ENCODE results near the gene APOBEC3F.
"Not testable (repeated sequence)": the region's sequence is repeated elsewhere in the genome, so short reads cannot be mapped to it uniquely, and the experiment has no call there.

Gene APOBEC3F

GRCh38 chr22:39055658-39056057 lies 15.0 kb downstream of the APOBEC3F start:
- Histone ChIP-seq H3K4ac (ENCODE audit: low read depth, low read length) (no peak overlapping the region), H3K79me2 (ENCODE audit: control insufficient read depth, insufficient read depth, low read length) (no peaks in the 10 kb centered on the region), H3K56ac (ENCODE audit: low read length) (no peak overlapping the region), H3K79me1 (ENCODE audit: low read length) (no peaks in the 10 kb centered on the region), H4K5ac (ENCODE audit: low read length) (no peak overlapping the region), H3K18ac (ENCODE audit: low read length) (no peak overlapping the region), H3K4me3 (ENCODE audit: low read length) (no peak overlapping the region), H2BK15ac (replicated peaks; ENCODE audit: low read depth) (no peak overlapping the region), H3K27me3 (ENCODE audit: insufficient read depth, low read length, poor library complexity) (no peaks in the 10 kb centered on the region), H2BK120ac (ENCODE audit: low read depth, low read length) (no peak overlapping the region), H3K4me1 (ENCODE audit: control insufficient read depth, low read depth, low read length) (no peaks in the 10 kb centered on the region), H3K27ac (ENCODE audit: low read depth, low read length) (no peak overlapping the region), H4K8ac (ENCODE audit: low read depth, low read length) (no peak overlapping the region), H2AK5ac (ENCODE audit: low read length) (no peak overlapping the region), H3K9ac (ENCODE audit: low read length) (no peak overlapping the region), H2BK5ac (ENCODE audit: low read length) (no peak overlapping the region), H3K4me2 (ENCODE audit: low read length) (no peak overlapping the region), H3K36me3 (ENCODE audit: control insufficient read depth, insufficient read depth, low read length) (no peaks in the 10 kb centered on the region), H3K23ac (ENCODE audit: low read length) (no peak overlapping the region)
- WGBS (ENCODE audit: extremely low coverage, insufficient coverage, low lambda C conversion rate) = no CpG with 5 or more reads among the region's 11 CpGs
- DNase-seq = no peak

- not testable (repeated sequence) for H3K4me1 ChIP-seq (ENCODE audit: control insufficient read depth, low read depth, low read length); H3K18ac ChIP-seq (ENCODE audit: low read length); DNase-seq; H4K5ac ChIP-seq (ENCODE audit: low read length); H2BK15ac ChIP-seq (replicated peaks; ENCODE audit: low read depth); H3K4me2 ChIP-seq (ENCODE audit: low read length); H3K4me3 ChIP-seq (ENCODE audit: low read length); H2BK5ac ChIP-seq (ENCODE audit: low read length); H3K27ac ChIP-seq (ENCODE audit: low read depth, low read length); H3K79me1 ChIP-seq (ENCODE audit: low read length); H3K79me2 ChIP-seq (ENCODE audit: control insufficient read depth, insufficient read depth, low read length); H4K8ac ChIP-seq (ENCODE audit: low read depth, low read length); H3K4ac ChIP-seq (ENCODE audit: low read depth, low read length); H2BK120ac ChIP-seq (ENCODE audit: low read depth, low read length); H3K9ac ChIP-seq (ENCODE audit: low read length); H3K36me3 ChIP-seq (ENCODE audit: control insufficient read depth, insufficient read depth, low read length); H3K56ac ChIP-seq (ENCODE audit: low read length); H3K23ac ChIP-seq (ENCODE audit: low read length); H2AK5ac ChIP-seq (ENCODE audit: low read length); H3K27me3 ChIP-seq (ENCODE audit: insufficient read depth, low read length, poor library complexity)
- no CpG with 5 or more reads among the region's 6 CpGs for WGBS (ENCODE audit: extremely low coverage, insufficient coverage, low lambda C conversion rate)
Measured at GRCh38 chr22:39061290-39061689, 20.6 kb downstream of the APOBEC3F start.

DNA sequence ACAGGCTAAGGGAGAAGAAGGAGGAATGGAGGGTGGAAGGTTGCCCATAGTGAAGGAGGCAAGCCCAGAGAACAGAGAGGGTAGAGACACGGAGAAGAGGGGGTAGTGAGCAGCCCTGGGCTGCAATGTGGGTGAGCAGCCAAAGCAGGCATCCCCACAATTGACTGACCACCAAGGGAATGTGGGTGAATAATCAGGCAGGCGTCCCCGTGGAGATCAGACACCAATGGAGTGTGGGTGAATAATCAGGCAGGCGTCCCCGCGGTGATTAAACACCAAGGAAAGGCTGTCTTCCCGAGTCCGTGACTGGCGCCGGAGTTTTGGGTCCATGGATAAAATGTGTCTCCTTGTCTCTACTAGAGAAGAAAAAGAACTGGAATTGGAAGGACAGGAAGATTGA lies 21.3 kb downstream of the APOBEC3F start:
- H3K4ac ChIP-seq (ENCODE audit: low read depth, low read length); H4K8ac ChIP-seq (ENCODE audit: low read depth, low read length); H3K4me1 ChIP-seq (ENCODE audit: control insufficient read depth, low read depth, low read length); H3K27ac ChIP-seq (ENCODE audit: low read depth, low read length); H3K23ac ChIP-seq (ENCODE audit: low read length); H3K27me3 ChIP-seq (ENCODE audit: insufficient read depth, low read length, poor library complexity); H3K36me3 ChIP-seq (ENCODE audit: control insufficient read depth, insufficient read depth, low read length); H3K18ac ChIP-seq (ENCODE audit: low read length); H2AK5ac ChIP-seq (ENCODE audit: low read length); H2BK5ac ChIP-seq (ENCODE audit: low read length); H3K79me2 ChIP-seq (ENCODE audit: control insufficient read depth, insufficient read depth, low read length); H3K9ac ChIP-seq (ENCODE audit: low read length); H3K4me3 ChIP-seq (ENCODE audit: low read length); H2BK15ac ChIP-seq (replicated peaks; ENCODE audit: low read depth); H3K56ac ChIP-seq (ENCODE audit: low read length); H3K4me2 ChIP-seq (ENCODE audit: low read length); H3K79me1 ChIP-seq (ENCODE audit: low read length); DNase-seq; H2BK120ac ChIP-seq (ENCODE audit: low read depth, low read length); H4K5ac ChIP-seq (ENCODE audit: low read length): not testable (repeated sequence)
- no CpG with 5 or more reads among the region's 10 CpGs for WGBS (ENCODE audit: extremely low coverage, insufficient coverage, low lambda C conversion rate)

GRCh38 chr22:39063904-39064303 lies 23.2 kb downstream of the APOBEC3F start:
- H3K79me1 ChIP-seq (ENCODE audit: low read length); H3K4me1 ChIP-seq (ENCODE audit: control insufficient read depth, low read depth, low read length); H2AK5ac ChIP-seq (ENCODE audit: low read length); H3K36me3 ChIP-seq (ENCODE audit: control insufficient read depth, insufficient read depth, low read length); H4K8ac ChIP-seq (ENCODE audit: low read depth, low read length); H2BK120ac ChIP-seq (ENCODE audit: low read depth, low read length); H3K9ac ChIP-seq (ENCODE audit: low read length); H3K27ac ChIP-seq (ENCODE audit: low read depth, low read length); H3K27me3 ChIP-seq (ENCODE audit: insufficient read depth, low read length, poor library complexity); H3K56ac ChIP-seq (ENCODE audit: low read length); H3K4ac ChIP-seq (ENCODE audit: low read depth, low read length); H2BK5ac ChIP-seq (ENCODE audit: low read length); H3K4me2 ChIP-seq (ENCODE audit: low read length); H4K5ac ChIP-seq (ENCODE audit: low read length); DNase-seq; H2BK15ac ChIP-seq (replicated peaks; ENCODE audit: low read depth); H3K79me2 ChIP-seq (ENCODE audit: control insufficient read depth, insufficient read depth, low read length); H3K4me3 ChIP-seq (ENCODE audit: low read length); H3K23ac ChIP-seq (ENCODE audit: low read length); H3K18ac ChIP-seq (ENCODE audit: low read length): not testable (repeated sequence)
- WGBS (ENCODE audit: extremely low coverage, insufficient coverage, low lambda C conversion rate) = no CpG with 5 or more reads among the region's 8 CpGs

DNA sequence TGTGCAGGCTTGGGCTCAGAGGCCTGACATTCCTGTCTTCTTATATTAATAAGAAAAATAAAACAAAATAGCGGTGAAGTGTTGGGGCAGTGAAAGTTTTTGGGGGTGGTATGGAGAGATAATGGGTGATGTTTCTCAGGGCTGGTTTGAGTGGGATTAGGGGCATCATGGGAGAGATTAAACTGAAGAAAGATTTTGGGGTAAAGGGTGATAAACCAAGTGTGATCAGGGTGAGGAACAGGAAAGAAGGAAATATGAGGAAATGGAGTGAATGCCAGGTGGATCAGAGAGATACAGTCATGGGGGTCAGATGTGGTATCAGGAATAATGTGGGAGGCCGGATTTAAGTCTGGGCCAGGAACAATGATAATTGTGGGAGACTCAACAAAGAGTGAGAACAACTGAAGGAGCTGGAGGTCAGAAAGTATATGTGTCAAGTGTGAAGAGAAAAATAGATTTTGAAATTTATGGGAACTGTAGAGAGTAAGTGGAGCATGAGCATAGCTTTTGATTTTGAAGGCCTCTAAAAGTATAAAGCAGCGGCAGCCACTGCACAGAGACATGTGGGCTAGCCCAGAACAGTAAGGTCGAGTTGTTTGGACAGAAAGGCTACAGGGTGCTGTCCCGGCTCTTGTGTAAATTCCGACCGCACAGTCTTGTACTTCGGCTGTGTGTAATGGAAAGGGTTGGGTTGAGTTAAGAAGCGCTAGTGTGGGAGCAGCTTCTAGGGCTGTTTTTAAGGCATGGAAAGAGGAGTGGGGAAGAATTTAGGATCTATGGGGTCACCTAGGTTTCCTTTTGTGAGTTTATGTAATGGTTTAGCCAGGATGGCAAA lies 26.0 kb downstream of the APOBEC3F start:
- H3K79me1 ChIP-seq (ENCODE audit: low read length); H4K8ac ChIP-seq (ENCODE audit: low read depth, low read length); H3K4me1 ChIP-seq (ENCODE audit: control insufficient read depth, low read depth, low read length); H2BK5ac ChIP-seq (ENCODE audit: low read length); H3K56ac ChIP-seq (ENCODE audit: low read length); H3K9ac ChIP-seq (ENCODE audit: low read length); DNase-seq; H3K4me3 ChIP-seq (ENCODE audit: low read length); H3K27ac ChIP-seq (ENCODE audit: low read depth, low read length); H3K79me2 ChIP-seq (ENCODE audit: control insufficient read depth, insufficient read depth, low read length); H3K4me2 ChIP-seq (ENCODE audit: low read length); H2BK15ac ChIP-seq (replicated peaks; ENCODE audit: low read depth); H3K27me3 ChIP-seq (ENCODE audit: insufficient read depth, low read length, poor library complexity); H2BK120ac ChIP-seq (ENCODE audit: low read depth, low read length); H4K5ac ChIP-seq (ENCODE audit: low read length); H3K23ac ChIP-seq (ENCODE audit: low read length); H3K4ac ChIP-seq (ENCODE audit: low read depth, low read length); H3K36me3 ChIP-seq (ENCODE audit: control insufficient read depth, insufficient read depth, low read length): not testable (repeated sequence)
- Histone ChIP-seq H2AK5ac (ENCODE audit: low read length) (peak overlapping the region; percentile 12), H3K18ac (ENCODE audit: low read length) (peak overlapping the region; percentile 69)
- WGBS (ENCODE audit: extremely low coverage, insufficient coverage, low lambda C conversion rate) = no CpG with 5 or more reads among the region's 9 CpGs
